H1 (cell line): Measurements from ENCODE around the gene DHCR7. TPM values are rescaled to one million over a fixed set of nuclear protein-coding genes. Genes with fewer than 3 reads are reported as not detected.

Source experiments
- JUND ChIP-seq: IDR thresholded peaks from 2 replicates; pipeline ENCODE4 v1.6.1; 2011; ENCODE audit warnings: mild to moderate bottlenecking, improper control_type of control experiment, low read length
- SP4 ChIP-seq: IDR thresholded peaks from 2 replicates; pipeline ENCODE4 v1.6.1; 2012; ENCODE audit warnings: low read length, inconsistent platforms
- polyA plus RNA-seq, 7 experiments: library from polyadenylated mRNA; depleted of rRNA in 3 of 7; stranded (reverse) in 5 of 7; unstranded in 2 of 7; fragments of >200 nt in 5 of 7; fragments of 200-250 nt in 2 of 7; gene quantifications; 1 replicate in 5 of 7; 2 replicates in 1 of 7; 4 replicates in 1 of 7; pipeline versions ENCODE4 v1.2.1 to v1.2.3, GENCODE V29; 2011 to 2013; ENCODE audit warnings: missing spikeins in 2 of 7, mixed read lengths in 2 of 7
- total RNA-seq: library from RNA; stranded (reverse); fragmentation: NEBNext Ultra II Directional; extraction: Animal tissue kit (Norgen Biotek cat#: 25700); gene quantifications from 2 replicates; pipeline ENCODE4 v1.2.1, GENCODE V29; 2021
- TF ChIP-seq, protein P1 (sequence below): IDR thresholded peaks from 2 replicates; pipeline ENCODE4 v1.6.1; 2011; ENCODE audit warnings: low read depth, mild to moderate bottlenecking, low read length; ENCODE audit not compliant: insufficient read depth

DHCR7 gene
- total and polyA plus RNA-seq, 2 of the 8 experiments (the other 6 are each of a cell fraction or from before 2014, with no cell fraction given): 144 to 157 TPM

DNA sequence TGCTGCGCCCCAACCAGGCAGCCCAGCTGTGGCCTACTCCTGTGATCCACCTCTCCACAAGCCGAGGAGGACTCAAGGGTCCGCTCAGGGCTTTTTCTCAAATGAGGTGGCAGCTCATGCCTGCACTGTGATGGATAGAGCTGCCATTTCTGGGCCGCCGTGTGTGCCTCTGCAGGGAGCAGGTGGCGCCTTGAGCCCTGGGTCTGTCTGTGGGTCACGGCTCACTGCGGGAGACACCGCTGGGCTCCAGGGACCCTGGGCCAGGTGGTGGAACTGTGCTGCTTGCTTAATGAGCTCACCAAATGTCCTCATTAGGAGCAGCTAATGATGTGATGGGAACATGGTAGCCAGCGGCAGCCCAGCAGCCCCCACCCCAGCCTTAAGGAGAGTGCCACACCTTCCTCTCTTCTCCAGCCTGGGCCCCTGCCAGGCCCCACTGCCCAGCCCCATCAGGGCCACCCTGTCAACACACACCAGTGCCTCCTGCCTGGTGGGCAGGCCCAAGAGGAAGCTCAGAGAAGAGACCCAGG is 50.8 kb downstream of the DHCR7 start (continued):
- TF ChIP-seq, protein P1, sequence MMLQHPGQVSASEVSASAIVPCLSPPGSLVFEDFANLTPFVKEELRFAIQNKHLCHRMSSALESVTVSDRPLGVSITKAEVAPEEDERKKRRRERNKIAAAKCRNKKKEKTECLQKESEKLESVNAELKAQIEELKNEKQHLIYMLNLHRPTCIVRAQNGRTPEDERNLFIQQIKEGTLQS: no peak
- TF ChIP-seq SP4: no peak
- no peak for TF ChIP-seq JUND
